WTC11 (cell line): ENCODE results near the gene IFT88. TPM values are rescaled to one million over a fixed set of nuclear protein-coding genes. Genes with fewer than 3 reads are reported as not detected.

Source experiments
- ATAC-seq: fragments of 200-7000 bp; cut with Tn5 transposase; 2 replicates; pipeline ENCODE4 v1.10.0; 2021; ENCODE audit warnings: mild to moderate bottlenecking, moderate library complexity
- CTCF ChIA-PET: fragments of 300-600 bp; sonication (Branson Sonifier 250); formaldehyde crosslinking; loops from one replicate; lab custom pipeline; 2021; ENCODE audit warnings: antibody characterized with exemption; lab: Charles Lee
- POLR2A ChIA-PET: fragments of 350-600 bp; sonication (Branson Sonifier 250); formaldehyde crosslinking; loops from one replicate; lab custom pipeline; 2021; ENCODE audit warnings: antibody characterized with exemption; lab: Charles Lee
- DNase-seq: peaks from one replicate; pipeline ENCODE4 v3.0.0; 2021; ENCODE audit warnings: low spot score
- H3K27ac Mint-ChIP-seq: 2 replicates; pipeline ENCODE4 v1.8.0; 2021; ENCODE audit warnings: mixed read lengths
- H3K27me3 Mint-ChIP-seq: 2 replicates; pipeline ENCODE4 v1.8.0; 2021; ENCODE audit warnings: low read depth, mild to moderate bottlenecking, moderate library complexity, mixed read lengths
- H3K36me3 Mint-ChIP-seq: 2 replicates; pipeline ENCODE4 v1.8.0; 2021; ENCODE audit warnings: mixed read lengths
- H3K4me1 Mint-ChIP-seq: 2 replicates; pipeline ENCODE4 v1.8.0; 2022; ENCODE audit warnings: mixed read lengths
- H3K4me3 Mint-ChIP-seq: 2 replicates; pipeline ENCODE4 v1.8.0; 2021; ENCODE audit warnings: mild to moderate bottlenecking, moderate library complexity, mixed read lengths
- H3K9me3 Mint-ChIP-seq: 2 replicates; pipeline ENCODE4 v1.8.0; 2021; ENCODE audit warnings: mixed read lengths
- AFF4 ChIP-seq: sonication (generic); formaldehyde crosslinking; IDR thresholded peaks from 2 replicates; pipeline ENCODE4 v1.8.1; 2023; ENCODE audit warnings: mild to moderate bottlenecking, missing genetic modification reagents, borderline replicate concordance
- AR ChIP-seq: fragments of 250-450 bp; sonication (Bioruptor Pico); IDR thresholded peaks from 2 replicates; pipeline ENCODE4 v1.9.0; 2021; ENCODE audit warnings: mild to moderate bottlenecking
- CTCF ChIP-seq: fragments of 200-600 bp; IDR thresholded peaks from 2 replicates; pipeline ENCODE4 v1.8.0; 2022; ENCODE audit warnings: antibody characterized with exemption
- ERG ChIP-seq: fragments of 250-450 bp; sonication (Bioruptor Pico); IDR thresholded peaks from 2 replicates; pipeline ENCODE4 v1.8.0; 2021; ENCODE audit warnings: mild to moderate bottlenecking
- GRHL2 ChIP-seq: fragments of 250-450 bp; sonication (Bioruptor Pico); IDR thresholded peaks from 2 replicates; pipeline ENCODE4 v1.8.0; 2022; ENCODE audit warnings: mild to moderate bottlenecking, moderate library complexity; ENCODE audit not compliant: insufficient replicate concordance, severe bottlenecking
- IRF1 ChIP-seq: sonication (generic); formaldehyde crosslinking; IDR thresholded peaks from 2 replicates; pipeline ENCODE4 v1.8.0; 2023; ENCODE audit warnings: missing genetic modification reagents
- KAT7 ChIP-seq: sonication (generic); formaldehyde crosslinking; IDR thresholded peaks from 2 replicates; pipeline ENCODE4 v1.8.1; 2023; ENCODE audit warnings: missing genetic modification reagents, mild to moderate bottlenecking, borderline replicate concordance
- MAX ChIP-seq: sonication (generic); formaldehyde crosslinking; IDR thresholded peaks from 2 replicates; pipeline ENCODE4 v1.8.0; 2022; ENCODE audit warnings: mild to moderate bottlenecking, missing genetic modification reagents
- MLX ChIP-seq: sonication (generic); formaldehyde crosslinking; IDR thresholded peaks from 2 replicates; pipeline ENCODE4 v1.8.1; 2023; ENCODE audit warnings: mild to moderate bottlenecking, missing genetic modification reagents, moderate library complexity
- SMAD3 ChIP-seq: sonication (generic); formaldehyde crosslinking; IDR thresholded peaks from 2 replicates; pipeline ENCODE4 v1.8.0; 2022; ENCODE audit warnings: missing genetic modification reagents, mild to moderate bottlenecking, borderline replicate concordance
- SOX15 ChIP-seq: fragments of 250-450 bp; sonication (Bioruptor Pico); IDR thresholded peaks from 2 replicates; pipeline ENCODE4 v1.9.0; 2021; ENCODE audit warnings: mild to moderate bottlenecking
- TEAD4 ChIP-seq: sonication (generic); formaldehyde crosslinking; IDR thresholded peaks from 2 replicates; pipeline ENCODE4 v1.8.0; 2022; ENCODE audit warnings: mild to moderate bottlenecking, missing genetic modification reagents
- ZBTB21 ChIP-seq: sonication (generic); formaldehyde crosslinking; IDR thresholded peaks from 2 replicates; pipeline ENCODE4 v1.8.1; 2023; ENCODE audit warnings: mild to moderate bottlenecking, missing genetic modification reagents, borderline replicate concordance
- ZNF121 ChIP-seq: sonication (generic); formaldehyde crosslinking; IDR thresholded peaks from 2 replicates; pipeline ENCODE4 v1.8.0; 2023; ENCODE audit warnings: missing genetic modification reagents
- ZNF263 ChIP-seq: sonication (generic); formaldehyde crosslinking; IDR thresholded peaks from 2 replicates; pipeline ENCODE4 v1.8.1; 2022; ENCODE audit warnings: low read depth, mild to moderate bottlenecking, moderate library complexity, missing genetic modification reagents
- ZNF396 ChIP-seq: fragments of 250-450 bp; sonication (Bioruptor Pico); IDR thresholded peaks from 2 replicates; pipeline ENCODE4 v1.8.0; 2021; ENCODE audit warnings: mild to moderate bottlenecking, moderate library complexity, borderline replicate concordance
- ZNF425 ChIP-seq: fragments of 250-450 bp; sonication (Bioruptor Pico); conservative IDR thresholded peaks from 2 replicates; pipeline ENCODE4 v1.9.0; 2021; ENCODE audit warnings: mild to moderate bottlenecking
- total RNA-seq: library from RNA; stranded (reverse); gene quantifications from 3 replicates; pipeline ENCODE4 v1.2.3, GENCODE V29; 2021

The IFT88 gene
- total RNA-seq, 1 experiment from 2014 or later = 6.5 TPM

- Mint-ChIP-seq H3K9me3 (no peaks in the 10 kb centered on the region), H3K27me3 (peaks cover 21% of the 10 kb centered on the region), H3K27ac (no peak overlapping the region), H3K4me3 (no peak overlapping the region), H3K4me1 (peaks cover 20% of the 10 kb centered on the region), H3K36me3 (no peaks in the 10 kb centered on the region)
- ChIA-PET CTCF (interaction anchor here (1.7 kb wide), 1 partner anchor 217 kb away, joined by 5 read pairs; no protein-coding TSS in a partner anchor), POLR2A (no interaction called here)
- DNase-seq (no peak), ATAC-seq (no peak)
- no peak for TF ChIP-seq SMAD3
- TF ChIP-seq AR (CRISPR knock-in tag) = no peak
- no peak for TF ChIP-seq ZNF425 (CRISPR knock-in tag)
- no peak for TF ChIP-seq IRF1 (CRISPR knock-in tag)
- TF ChIP-seq ZBTB21 (CRISPR knock-in tag) = no peak
- no peak for TF ChIP-seq KAT7 (CRISPR knock-in tag)
- no peak for TF ChIP-seq ZNF396 (CRISPR knock-in tag)
- no peak for TF ChIP-seq GRHL2
- TF ChIP-seq MAX = no peak
- TF ChIP-seq SOX15 = no peak
- TF ChIP-seq MLX = no peak
- no peak for TF ChIP-seq ERG
- TF ChIP-seq CTCF = no peak
These were observed 142.8 kb downstream of the IFT88 start for GRCh38 chr13:20709782-20710181.

GRCh38 chr13:20711301-20712044 lies 144.5 kb downstream of the IFT88 start:
- DNase-seq (peak; percentile 75), ATAC-seq (peak; percentile 80)
- TF ChIP-seq ZNF121 (CRISPR knock-in tag) (no peak), TEAD4 (CRISPR knock-in tag) (no peak), SOX15 (no peak), ZNF263 (CRISPR knock-in tag) (no peak), AFF4 (CRISPR knock-in tag) (no peak)

More at GRCh38 chr13:20711301-20712044, 144.5 kb downstream of the IFT88 start:
- Mint-ChIP-seq H3K4me1 (peaks cover 20% of the 10 kb centered on the region), H3K9me3 (no peaks in the 10 kb centered on the region), H3K4me3 (no peak overlapping the region), H3K36me3 (no peaks in the 10 kb centered on the region), H3K27me3 (peaks cover 16% of the 10 kb centered on the region), H3K27ac (no peak overlapping the region)
- POLR2A ChIA-PET = no interaction called here
- CTCF ChIA-PET = interaction anchor here (0.7 to 2.1 kb wide), 11 partner anchors 8 to 299 kb away, joined by 3 to 15 read pairs (median 5); partner anchors contain the start of gene IL17D
